Measurements from ENCODE around the gene S100A7A. TPM values are rescaled to one million over a fixed set of nuclear protein-coding genes. Genes with fewer than 3 reads are reported as not detected.

The S100A7A gene
- total and polyA plus RNA-seq, 8 donors: not detected

GRCh38 chr1:153397051-153397923 is 19.0 kb upstream of the S100A7A start:
- ATAC-seq: no peak
- intact Hi-C loops (cut with DNase I): no loop called here

GRCh38 chr1:153397924-153398651 is 18.2 kb upstream of the S100A7A start:
- DNase-seq: no peak
- ATAC-seq: no peak
- Histone ChIP-seq H3K4me3 (no peak overlapping the region), H3K4me1 (peaks cover 0 to 37% of the 10 kb centered on the region in 2 donors), H3K27me3 (peaks cover 0 to 20% of the 10 kb centered on the region in 2 donors), H3K9me3 (no peaks in the 10 kb centered on the region), H3K27ac (no peak overlapping the region), H3K36me3 (no peaks in the 10 kb centered on the region)
- no peak for TF ChIP-seq CTCF (IDR thresholded peaks at IDR 0.05)
- intact Hi-C loops (cut with DNase I): no loop called here

More at GRCh38 chr1:153397051-153397923, 19.0 kb upstream of the S100A7A start:
- Histone ChIP-seq H3K27ac (no peak overlapping the region), H3K4me1 (peaks cover 0 to 41% of the 10 kb centered on the region in 2 donors), H3K36me3 (no peaks in the 10 kb centered on the region), H3K9me3 (no peaks in the 10 kb centered on the region), H3K27me3 (peaks cover 0 to 20% of the 10 kb centered on the region in 2 donors), H3K4me3 (no peak overlapping the region)
- TF ChIP-seq CTCF (IDR thresholded peaks at IDR 0.05): no peak
- no peak for DNase-seq

- Histone ChIP-seq H3K9me3 (no peaks in the 10 kb centered on the region), H3K36me3 (no peaks in the 10 kb centered on the region), H3K27me3 (peaks cover 0 to 13% of the 10 kb centered on the region in 2 donors), H3K27ac (no peak overlapping the region), H3K4me3 (no peak overlapping the region), H3K4me1 (peaks cover 0 to 41% of the 10 kb centered on the region in 2 donors)
- ATAC-seq (no peak), DNase-seq (no peak)
- no peak for TF ChIP-seq CTCF (IDR thresholded peaks at IDR 0.05)
- intact Hi-C loops (cut with DNase I): no loop called here
These were observed 16.8 kb upstream of the S100A7A start for GRCh38 chr1:153399401-153400055.

GRCh38 chr1:153400244-153400643 is 16.1 kb upstream of the S100A7A start:
- TF ChIP-seq CTCF (IDR thresholded peaks at IDR 0.05): no peak
- H3K36me3 ChIP-seq: no peaks in the 10 kb centered on the region
- intact Hi-C loops (cut with DNase I): no loop called here
- DNase-seq (no peak), ATAC-seq (no peak)
- peaks cover 0 to 11% of the 10 kb centered on the region in 2 donors for H3K27me3 ChIP-seq
- H3K4me3 ChIP-seq: no peak overlapping the region
- H3K27ac ChIP-seq: no peak overlapping the region
- peaks cover 0 to 42% of the 10 kb centered on the region in 2 donors for H3K4me1 ChIP-seq
- H3K9me3 ChIP-seq: no peaks in the 10 kb centered on the region

Measured in left lung (tissue), 10 donors.